ENCODE results near the gene DFFB. TPM values are rescaled to one million over a fixed set of nuclear protein-coding genes. Genes with fewer than 3 reads are reported as not detected.

DFFB gene
- total and polyA plus RNA-seq, 2 of the 4 experiments (the other 2 are of a cell fraction), result 6.5 to 7.3 TPM

DNA sequence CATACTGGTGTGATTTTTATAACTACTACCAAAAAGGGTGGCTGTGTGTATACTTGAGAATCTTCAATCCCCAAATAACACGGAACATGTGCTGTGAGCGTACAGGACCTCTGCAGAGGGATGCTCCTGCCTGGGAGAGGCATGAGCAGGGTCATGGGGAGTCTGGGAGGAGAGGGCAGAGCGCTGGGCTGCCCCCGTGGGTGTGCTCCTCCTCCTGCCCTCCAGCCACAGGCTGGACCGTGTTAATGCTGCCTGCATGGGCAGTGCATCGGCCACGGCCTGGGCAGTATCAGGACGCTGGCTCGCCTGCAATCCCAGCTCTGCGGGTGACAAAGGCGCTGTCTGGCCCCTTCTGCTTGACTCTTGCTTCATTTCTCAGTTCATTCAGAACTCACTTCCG, 6.4 kb upstream of the DFFB start:
- Histone ChIP-seq H2AK5ac (ENCODE audit: low read depth, low read length) (no peak overlapping the region), H3K4ac (ENCODE audit: low read depth, low read length) (no peak overlapping the region), H4K91ac (ENCODE audit: insufficient read depth, low read depth, low read length) (no peak overlapping the region), H2AK9ac (replicated peaks; ENCODE audit: low read depth, low read length, poor library complexity) (no peak overlapping the region), H3K4me2 (ENCODE audit: low read depth, low read length) (no peak overlapping the region), H2BK20ac (ENCODE audit: low read depth, low read length) (no peak overlapping the region), H3K18ac (ENCODE audit: low read depth, low read length) (no peak overlapping the region), H2BK15ac (ENCODE audit: low read depth, low read length) (no peak overlapping the region), H2BK5ac (ENCODE audit: low read depth, low read length, poor library complexity, severe bottlenecking) (no peak overlapping the region), H3K56ac (ENCODE audit: extremely low read depth, insufficient read depth, low read length) (no peak overlapping the region), H3K9me3 (ENCODE audit: control insufficient read depth, insufficient read depth, low read length) (no peaks in the 10 kb centered on the region), H3K4me1 (ENCODE audit: control insufficient read depth, insufficient read depth, low read length) (peaks cover 2% of the 10 kb centered on the region; the same call in 1 of the 2 replicates), H3K4me3 (ENCODE audit: insufficient read depth, low read depth, low read length) (no peak overlapping the region), H2BK120ac (ENCODE audit: low read depth, low read length) (no peak overlapping the region), H3K23ac (ENCODE audit: low read depth, low read length) (no peak overlapping the region), H4K20me1 (ENCODE audit: insufficient read depth, low read length) (peaks cover 3% of the 10 kb centered on the region; the same call in 1 of the 2 replicates), H3K9me1 (ENCODE audit: insufficient read depth, low read length) (peaks cover 2% of the 10 kb centered on the region; the same call in 1 of the 2 replicates), H3K36me3 (ENCODE audit: control insufficient read depth, insufficient read depth, low read length) (peaks cover 26% of the 10 kb centered on the region), H3K9ac (ENCODE audit: low read depth, low read length) (no peak overlapping the region), H3K14ac (replicated peaks; ENCODE audit: low read depth, low read length) (no peak overlapping the region), H3K27ac (ENCODE audit: insufficient read depth, low read length) (no peak overlapping the region), H3K79me1 (ENCODE audit: low read depth in 1 of 2, low read length in 2 of 2) (peaks cover 16 to 19% of the 10 kb centered on the region in 2 experiments), H3K27me3 (ENCODE audit: control insufficient read depth, insufficient read depth, low read length) (no peaks in the 10 kb centered on the region), H2AFZ (replicated peaks; ENCODE audit: low read length, poor library complexity) (no peak overlapping the region), H4K8ac (ENCODE audit: low read depth in 2 of 2, low read length in 2 of 2) (no peak overlapping the region), H4K5ac (ENCODE audit: low read depth, low read length) (no peak overlapping the region)
- no peak for DNase-seq
- no TSS peak for BruUV-seq (replicated peaks)
- dilution Hi-C loops (cut with HindIII; ENCODE audit: low sequenced_read_pairs, unreplicated experiment) (no loop called here), intact Hi-C loops (cut with micrococcal nuclease) (no loop called here), in situ Hi-C loops (cut with MboI; ENCODE audit: low sequenced_read_pairs) (no loop called here)
- TF ChIP-seq MAZ (IDR thresholded peaks at IDR 0.05; ENCODE audit: borderline replicate concordance, low read depth, low read length), result no peak
- no peak for TF ChIP-seq CEBPB (IDR thresholded peaks at IDR 0.05; ENCODE audit: low read depth, low read length)
- TF ChIP-seq, protein P1, sequence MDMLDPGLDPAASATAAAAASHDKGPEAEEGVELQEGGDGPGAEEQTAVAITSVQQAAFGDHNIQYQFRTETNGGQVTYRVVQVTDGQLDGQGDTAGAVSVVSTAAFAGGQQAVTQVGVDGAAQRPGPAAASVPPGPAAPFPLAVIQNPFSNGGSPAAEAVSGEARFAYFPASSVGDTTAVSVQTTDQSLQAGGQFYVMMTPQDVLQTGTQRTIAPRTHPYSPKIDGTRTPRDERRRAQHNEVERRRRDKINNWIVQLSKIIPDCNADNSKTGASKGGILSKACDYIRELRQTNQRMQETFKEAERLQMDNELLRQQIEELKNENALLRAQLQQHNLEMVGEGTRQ (IDR thresholded peaks at IDR 0.05; ENCODE audit: low read depth, low read length), result no peak
- TF ChIP-seq RFX5 (IDR thresholded peaks at IDR 0.05; ENCODE audit: low read depth, low read length), result no peak
- no peak for TF ChIP-seq SMC3 (IDR thresholded peaks at IDR 0.05; ENCODE audit: low read depth, low read length)
- TF ChIP-seq MXI1 (IDR thresholded peaks at IDR 0.05; ENCODE audit: borderline replicate concordance, low read depth, low read length), result no peak
- TF ChIP-seq CHD1 (IDR thresholded peaks at IDR 0.05; ENCODE audit: low read depth, low read length), result no peak
- TF ChIP-seq FOS (IDR thresholded peaks at IDR 0.05; ENCODE audit: low read depth, low read length), result no peak
- no peak for TF ChIP-seq BHLHE40 (IDR thresholded peaks at IDR 0.05; ENCODE audit: low read depth, low read length)
- no peak for TF ChIP-seq NFE2L2 (IDR thresholded peaks at IDR 0.05; ENCODE audit: low read depth, low read length)
- TF ChIP-seq CTCF (conservative IDR thresholded peaks at IDR 0.05; ENCODE audit: low read depth, low read length), result no peak
- no peak for TF ChIP-seq RAD21 (IDR thresholded peaks at IDR 0.05; ENCODE audit: low read length)
- no peak for TF ChIP-seq ELK1 (IDR thresholded peaks at IDR 0.05; ENCODE audit: borderline replicate concordance, low read depth, low read length)
- TF ChIP-seq MAFK (IDR thresholded peaks at IDR 0.05; ENCODE audit: low read depth, low read length), result no peak
- no peak for TF ChIP-seq POLR2A (IDR thresholded peaks at IDR 0.05; ENCODE audit: low read depth, low read length)
- no peak for TF ChIP-seq RCOR1 (IDR thresholded peaks at IDR 0.05; ENCODE audit: insufficient replicate concordance, low read length)
- ChIA-PET POLR2A (ENCODE audit: unreplicated experiment) (no interaction called here), CTCF (no interaction called here)
- ATAC-seq (ENCODE audit: low read depth), result no peak
- WGBS, 2 experiments (ENCODE audit: extremely low coverage in 2 of 2, insufficient read length in 1 of 2), result 61% methylated on average over 3 of the region's 12 CpGs; no CpG with 5 or more reads in 1 of the 2 experiments
